Measurements from ENCODE around the gene AAK1.
"Not testable (repeated sequence)": the region's sequence is repeated elsewhere in the genome, so short reads cannot be mapped to it uniquely, and the experiment has no call there.

The AAK1 gene

DNA sequence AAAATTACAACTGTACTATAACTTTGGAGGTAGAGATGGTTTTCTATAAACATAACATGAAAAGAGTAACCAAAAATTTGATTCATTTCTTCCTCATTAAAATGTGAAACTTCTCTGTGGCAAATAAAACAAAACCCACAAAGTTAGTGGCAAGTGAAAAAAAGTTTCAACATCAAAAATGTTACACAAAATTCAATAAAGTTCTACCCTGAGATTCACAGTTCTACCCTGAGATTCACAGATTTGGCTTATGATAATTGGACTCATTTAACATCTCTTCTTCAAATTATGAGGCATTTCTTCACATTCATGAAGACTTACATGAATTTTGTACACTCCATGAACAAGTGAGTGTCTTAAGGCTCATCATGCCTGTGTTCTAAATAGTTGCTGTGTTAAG, 51.0 kb downstream of the AAK1 start:
- no peak for DNase-seq

DNA sequence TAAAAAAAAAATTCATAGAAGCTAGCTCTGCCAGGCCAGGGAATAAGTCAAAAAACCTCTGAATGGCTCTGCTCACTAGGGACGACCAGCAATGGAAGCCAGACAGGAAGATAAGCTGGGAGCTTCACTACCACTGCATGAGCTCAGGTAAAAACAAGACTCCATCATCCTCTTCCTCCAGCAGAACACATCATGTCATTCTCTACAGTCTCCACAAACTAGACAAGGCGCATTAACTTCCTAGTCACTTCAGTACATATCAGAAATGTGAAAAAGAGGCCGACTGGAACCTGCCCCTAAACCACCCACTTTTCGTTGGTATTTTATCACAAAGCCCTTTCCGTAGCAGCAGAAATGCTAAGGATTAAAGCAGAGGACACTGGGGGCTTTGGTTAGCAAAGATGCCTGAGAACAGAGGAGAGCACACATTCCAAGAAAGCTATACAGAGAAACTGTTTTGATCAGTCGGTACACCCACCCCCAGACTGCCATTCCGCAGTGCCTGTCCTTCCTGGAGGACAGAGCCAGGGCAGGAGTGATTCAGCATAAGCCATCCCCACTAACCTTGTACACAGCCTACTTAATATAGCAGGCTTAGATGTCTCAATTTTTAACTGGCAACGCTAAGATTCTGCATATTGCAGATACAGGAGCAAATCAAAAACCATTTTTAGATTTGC, 53.4 kb downstream of the AAK1 start:
- no peak for DNase-seq

DNA sequence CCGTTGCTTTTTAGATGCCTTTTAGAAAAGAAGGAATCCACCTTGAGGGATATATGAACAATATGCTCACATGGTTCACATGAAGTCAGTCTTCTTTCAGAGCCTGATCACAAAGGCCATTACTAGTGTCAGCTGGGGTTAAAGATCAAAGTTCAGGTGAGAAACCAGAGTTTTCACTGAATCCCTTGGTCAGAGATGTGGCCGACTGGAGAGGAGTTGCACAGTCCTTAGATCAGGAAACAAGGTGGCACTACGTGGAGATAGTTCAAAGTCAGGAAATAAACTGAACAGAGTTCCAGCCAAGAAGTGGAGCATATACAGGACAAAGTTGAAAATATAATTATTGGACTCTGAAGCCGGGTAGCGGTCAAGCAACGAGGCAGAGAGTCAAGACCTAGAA, 54.6 kb downstream of the AAK1 start:
- no peak for DNase-seq

DNA sequence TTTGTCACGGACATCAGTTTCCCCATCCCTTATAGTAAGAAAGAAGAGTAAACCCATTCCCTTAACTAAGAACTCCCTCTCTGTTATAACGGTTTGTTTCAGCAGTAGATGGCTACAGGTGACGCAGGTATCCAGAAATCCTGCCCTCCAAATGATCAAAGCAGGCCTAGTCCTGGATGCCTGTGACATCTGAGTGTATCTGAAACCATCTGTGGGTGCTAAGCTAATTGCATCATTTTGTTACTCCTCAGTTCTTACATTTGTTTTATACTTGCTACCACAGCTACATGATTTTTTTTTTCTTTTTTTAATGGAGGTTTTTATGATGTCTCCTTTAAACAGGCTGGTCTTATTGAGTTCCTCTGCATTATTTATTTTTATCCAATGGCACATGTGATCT, 55.1 kb downstream of the AAK1 start:
- no peak for DNase-seq

DNA sequence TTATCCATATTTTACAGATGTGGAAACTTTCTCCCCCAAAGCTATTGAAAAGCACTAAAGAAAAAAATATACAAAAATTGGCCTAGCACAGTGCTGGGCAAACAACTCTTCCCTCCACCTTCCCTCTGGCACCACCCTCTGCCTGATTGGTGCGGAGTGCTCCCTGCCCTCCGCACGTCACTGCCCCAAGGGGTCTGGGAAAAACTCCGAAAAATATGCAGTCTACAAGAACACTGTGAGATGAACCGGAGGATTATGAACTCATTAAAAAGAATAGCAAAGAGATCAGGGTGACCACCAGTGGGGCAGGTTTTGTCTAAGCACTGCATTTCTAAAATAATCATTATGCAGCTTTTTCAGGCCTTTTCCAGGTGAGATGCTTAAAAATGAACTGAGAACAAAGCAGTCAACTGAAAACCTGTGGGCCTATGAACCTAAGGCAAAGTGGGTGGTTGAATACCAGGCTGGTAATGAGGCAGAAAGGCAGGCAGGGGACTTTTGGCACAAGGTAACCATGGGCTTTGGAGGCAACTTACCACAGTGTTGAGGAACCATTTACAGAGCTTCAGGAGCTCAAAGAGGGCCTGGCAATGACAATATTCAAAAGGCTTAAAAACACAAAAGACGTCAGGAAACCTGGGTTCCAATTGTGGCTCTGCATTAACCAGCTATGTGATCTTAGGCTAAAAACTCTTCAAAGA, 57.5 kb downstream of the AAK1 start:
- DNase-seq: no peak

DNA sequence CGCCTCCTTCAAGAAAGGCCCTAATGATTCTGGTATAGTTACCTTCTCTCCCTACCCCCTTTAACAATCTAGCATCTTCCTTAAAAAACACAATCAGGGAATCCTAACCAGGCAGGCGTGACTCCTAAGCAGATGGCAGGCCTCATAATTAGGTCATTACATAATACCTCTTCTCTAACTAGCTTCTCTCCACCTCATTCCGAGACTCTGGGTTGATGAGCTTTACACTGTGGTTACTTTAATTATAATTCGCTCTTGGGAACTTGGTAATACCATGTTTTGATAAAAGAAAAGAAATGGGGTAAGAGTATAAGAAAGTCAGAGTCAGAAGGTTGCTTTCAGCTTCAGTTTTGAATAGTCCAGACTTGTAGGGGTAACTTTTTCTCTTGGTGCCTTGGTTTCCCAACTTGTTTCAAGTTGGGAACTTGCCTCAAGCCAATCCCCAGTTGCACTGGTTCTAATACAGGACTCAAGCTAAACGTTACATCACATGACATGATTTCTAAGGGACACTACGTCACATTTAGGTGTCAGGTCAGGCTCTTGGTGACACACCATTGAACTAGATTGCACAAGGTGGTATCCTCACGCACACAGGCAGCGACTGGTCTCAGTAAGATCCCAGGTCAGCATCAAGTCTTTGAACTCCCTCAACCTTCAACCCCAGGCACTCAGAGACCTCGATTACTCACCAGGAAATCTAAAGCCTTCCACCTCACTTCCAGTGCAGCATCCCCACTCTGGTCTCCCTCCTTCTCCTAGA, 59.2 kb downstream of the AAK1 start:
- DNase-seq: no peak

DNA sequence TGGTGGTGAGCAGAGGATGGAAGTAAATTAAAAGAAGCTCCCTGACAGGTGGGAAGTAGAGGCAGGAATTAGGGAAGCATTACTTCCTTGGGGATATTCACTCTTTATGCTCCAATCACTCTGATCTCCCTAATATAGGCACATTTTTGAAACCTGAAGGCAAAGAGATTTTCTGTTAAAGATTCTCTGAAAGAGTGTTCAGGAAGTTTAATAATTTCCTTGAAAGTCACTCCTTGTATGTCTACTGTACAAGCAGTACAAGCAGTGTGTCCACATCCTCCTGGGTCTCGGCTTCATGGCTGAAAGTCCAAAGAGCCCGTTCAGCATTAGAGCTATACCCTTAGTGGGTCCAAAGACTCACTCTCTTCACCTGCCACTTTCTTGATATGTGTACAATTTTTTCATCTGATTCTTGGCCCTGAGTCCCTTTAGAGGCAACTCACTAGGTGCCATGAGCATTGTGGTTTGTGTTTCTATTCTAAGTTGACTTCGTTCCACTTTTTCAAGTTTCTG, 60.2 kb downstream of the AAK1 start:
- DNase-seq: no peak

DNA sequence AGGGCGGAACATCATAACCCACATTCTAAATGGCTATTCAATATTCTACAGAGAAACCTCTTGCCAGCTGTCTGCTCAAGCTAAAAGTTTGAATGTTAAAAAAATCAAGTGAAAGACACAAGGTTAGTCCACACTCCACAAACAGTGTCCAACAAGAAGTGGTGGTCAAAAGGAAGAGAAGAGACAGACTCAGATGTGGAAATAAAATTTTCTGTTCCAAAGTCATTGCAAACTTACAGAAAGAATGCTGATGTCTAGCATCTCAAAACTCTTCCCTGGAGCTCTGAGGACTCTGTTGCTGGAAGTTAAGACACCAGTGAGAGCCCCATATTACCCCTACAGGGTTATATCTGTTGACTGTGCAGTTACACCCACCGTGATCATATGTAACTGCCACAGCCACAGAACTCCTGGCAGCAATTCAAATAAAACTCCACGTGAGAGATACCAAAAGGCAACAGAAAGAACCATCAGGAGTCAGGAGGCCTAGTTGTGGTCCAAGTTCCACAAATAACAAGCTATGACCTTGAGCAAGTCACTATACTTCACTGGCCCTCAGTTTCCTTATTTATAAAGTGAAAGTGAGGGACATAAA, 60.9 kb downstream of the AAK1 start:
- no peak for DNase-seq

DNA sequence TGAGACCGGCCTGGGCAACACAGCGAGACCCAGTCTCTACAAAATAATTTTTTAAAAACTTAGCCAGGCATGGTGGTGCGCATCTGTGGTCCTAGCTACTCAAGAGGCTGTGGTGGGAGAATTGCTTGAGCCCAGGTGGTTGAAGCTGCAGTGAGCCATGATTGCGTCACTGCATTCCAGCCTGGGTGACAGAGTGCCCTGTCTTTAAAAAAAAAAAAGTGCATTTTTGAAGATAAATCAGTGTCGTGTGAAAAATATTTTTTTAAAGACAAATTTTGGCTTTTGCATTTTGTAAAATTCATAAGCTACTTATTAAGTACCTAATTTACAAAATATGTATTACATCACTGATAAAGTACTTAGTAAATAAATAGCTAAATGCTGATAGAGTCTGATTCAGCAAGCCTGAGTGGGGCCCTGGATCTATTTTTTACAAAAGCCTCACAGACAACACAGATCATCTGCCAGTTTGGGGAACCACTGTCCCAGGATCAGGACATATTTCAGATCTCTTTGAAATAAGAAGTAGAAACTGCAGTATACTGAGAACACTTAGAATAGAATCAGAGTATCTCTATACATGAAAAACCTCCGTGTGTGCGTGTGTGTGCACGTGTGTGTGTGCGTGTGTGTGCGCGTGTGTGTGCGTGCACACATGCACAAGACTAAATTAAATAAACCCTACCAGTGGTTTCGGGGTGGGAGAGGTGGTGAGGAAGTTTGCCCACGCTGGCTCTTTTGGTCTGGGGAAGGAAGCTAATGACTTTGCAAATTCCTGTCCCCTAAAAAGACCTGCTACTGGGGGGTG, 61.6 kb downstream of the AAK1 start:
- DNase-seq: no peak

DNA sequence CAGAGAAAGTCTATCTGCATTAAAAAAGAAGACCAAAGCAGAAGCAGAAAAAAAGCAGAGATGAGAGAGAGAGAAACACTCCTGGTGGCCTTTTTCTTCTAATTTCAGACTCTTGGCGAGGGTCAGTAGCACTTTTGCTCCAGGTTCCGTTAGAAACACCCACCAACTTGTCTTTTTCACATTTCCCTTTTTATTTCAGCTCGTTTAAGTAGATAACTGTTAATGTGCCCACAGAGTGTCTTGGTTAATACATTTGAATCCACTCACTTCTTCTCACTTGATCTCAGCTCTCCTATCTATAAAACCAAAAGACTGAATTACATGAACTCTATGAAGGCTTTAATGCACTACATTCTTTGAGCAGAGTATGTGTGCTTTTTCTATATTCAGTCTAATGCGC, 63.1 kb downstream of the AAK1 start:
- DNase-seq: no peak

DNA sequence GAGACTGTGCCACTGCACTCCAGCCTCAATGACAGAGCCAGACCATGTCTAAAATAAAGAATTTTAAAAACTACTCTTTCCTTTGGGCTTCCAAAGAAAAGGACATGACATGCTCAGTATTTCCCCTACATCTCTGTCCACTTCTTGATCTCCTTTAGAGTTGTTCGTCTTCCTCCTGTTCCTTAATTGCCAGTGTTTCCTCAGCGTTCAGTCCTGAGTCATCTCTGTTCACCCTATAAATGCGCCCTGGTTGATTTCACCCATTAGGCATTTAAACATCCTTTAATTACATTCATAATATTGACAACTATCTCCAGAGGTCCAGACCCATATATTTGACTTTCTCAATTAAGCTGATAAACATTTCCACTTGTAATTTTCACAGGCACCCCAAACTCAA, 64.0 kb downstream of the AAK1 start:
- DNase-seq: no peak

DNA sequence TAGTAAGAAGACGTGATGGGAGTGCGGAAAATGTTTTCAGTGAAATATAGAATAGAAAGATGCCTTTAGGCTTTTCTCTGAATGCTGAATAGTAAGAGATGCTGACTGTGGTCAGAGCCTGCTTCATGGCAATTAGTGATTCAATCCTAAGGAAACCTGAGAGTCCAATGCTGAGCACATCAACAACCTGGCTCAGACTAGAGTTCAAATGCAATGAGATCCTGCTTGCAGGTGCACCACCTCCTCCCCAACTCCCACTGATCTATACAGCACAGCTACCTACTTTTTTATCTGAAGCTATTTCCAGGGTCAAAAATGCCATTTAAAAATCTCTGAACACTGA, 65.4 kb downstream of the AAK1 start:
- no peak for DNase-seq

DNA sequence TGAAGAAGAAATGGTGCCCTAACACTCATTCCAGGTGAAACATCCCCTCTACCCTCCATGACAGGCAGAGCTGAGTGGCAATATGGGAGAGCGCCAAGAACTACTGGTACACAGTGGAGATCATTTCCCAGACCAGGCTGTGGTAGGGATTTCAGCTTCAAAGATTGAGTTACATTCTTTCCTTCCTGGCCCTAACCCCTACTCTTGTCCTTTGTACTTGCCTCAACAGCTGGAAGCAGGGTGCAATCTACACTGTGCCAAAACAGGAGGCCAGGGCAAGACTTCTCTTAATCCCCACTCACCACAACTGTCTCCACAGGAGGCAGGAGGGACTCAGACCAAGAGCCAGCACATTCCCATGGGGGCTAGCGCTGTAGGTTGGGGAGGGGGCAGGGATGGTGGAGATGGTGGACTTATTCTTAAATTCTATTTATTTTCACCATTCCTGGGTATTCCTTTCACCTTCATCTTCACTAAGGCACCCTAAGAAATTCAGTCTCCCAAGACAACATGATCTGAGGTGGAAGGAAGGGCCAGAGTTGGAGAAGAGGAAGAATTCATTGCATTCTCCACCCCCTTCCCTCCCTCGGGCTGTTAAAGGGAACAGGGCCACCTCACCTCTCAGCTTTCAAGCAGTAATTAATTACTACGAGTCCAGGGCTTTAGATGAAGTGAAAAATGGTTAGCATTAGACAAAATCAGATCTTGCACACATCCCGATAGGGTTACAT, 65.9 kb downstream of the AAK1 start:
- no peak for DNase-seq

DNA sequence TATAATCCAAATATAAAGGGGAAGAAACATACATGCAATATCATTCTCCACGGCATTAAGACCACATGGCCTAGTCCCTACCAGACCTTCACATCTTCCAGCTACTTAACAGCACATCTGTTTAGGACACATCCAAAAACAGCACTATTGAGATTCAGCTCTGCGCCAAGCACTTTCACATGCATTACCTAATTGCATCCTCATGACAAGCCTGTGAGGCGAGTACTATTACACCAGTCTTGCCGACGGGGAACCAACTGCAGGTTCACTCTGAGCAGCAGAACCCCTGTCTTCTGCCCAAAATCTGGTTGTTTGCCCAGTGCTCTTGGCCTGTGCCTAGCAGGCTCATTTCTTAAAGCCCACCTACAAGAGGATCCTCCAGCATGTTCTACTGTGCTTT, 66.7 kb downstream of the AAK1 start:
- no peak for DNase-seq

DNA sequence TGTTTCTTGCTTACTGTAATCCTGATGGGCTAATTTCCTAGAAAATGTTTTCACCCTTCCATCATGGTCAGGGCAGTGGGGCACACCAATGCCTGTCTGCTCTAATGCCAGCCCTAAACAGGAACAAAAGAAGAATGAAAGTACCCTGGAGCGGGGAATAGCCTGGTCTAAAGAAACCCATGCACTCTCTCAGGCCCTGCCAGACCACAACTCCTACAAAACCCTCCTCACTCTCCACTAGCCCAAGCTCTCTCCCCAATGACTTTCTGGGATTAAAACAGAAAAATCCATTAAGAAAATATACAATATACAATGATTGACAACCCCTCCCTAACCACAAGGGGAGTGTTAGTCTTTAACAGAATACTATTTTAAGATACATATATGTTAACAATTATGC, 67.6 kb downstream of the AAK1 start:
- DNase-seq: no peak

DNA sequence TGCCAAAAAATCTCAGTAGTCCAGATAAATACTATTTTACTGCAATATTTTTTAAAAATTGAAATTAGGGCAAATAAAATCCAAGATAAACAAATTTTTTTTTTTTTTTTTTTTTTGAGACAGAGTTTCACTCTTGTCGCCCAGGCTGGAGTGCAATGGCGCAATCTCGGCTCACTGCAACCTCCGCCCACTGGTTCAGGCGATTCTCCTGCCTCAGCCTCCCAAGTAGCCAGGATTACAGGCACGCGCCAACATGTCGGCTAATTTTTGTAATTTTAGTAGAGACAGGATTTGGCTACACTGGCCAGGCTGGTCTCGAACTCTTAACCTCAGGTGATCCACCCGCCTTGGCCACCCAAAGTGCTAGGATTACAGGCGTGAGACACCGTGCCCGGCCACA, 68.2 kb downstream of the AAK1 start:
- not testable (repeated sequence) for DNase-seq

DNA sequence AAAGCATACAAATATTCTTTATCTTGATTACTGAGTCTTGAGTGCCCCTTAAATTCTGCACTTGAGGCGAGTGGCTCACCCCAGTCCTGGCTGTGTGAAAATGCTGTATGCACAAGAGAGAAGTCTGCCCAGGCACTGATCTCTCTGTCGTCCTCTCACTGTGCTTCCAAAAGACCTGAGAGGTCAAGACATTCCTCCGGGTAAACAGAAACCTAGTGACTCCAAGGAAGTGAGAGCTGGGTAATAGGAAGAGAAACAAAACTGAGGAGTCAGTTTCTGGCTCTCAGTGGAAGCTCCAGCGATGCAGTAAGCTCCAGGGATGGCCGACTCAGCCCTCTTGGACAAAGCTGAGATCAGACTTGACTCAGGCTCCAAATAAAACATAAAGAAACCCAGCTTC, 70.9 kb downstream of the AAK1 start:
- no peak for DNase-seq

DNA sequence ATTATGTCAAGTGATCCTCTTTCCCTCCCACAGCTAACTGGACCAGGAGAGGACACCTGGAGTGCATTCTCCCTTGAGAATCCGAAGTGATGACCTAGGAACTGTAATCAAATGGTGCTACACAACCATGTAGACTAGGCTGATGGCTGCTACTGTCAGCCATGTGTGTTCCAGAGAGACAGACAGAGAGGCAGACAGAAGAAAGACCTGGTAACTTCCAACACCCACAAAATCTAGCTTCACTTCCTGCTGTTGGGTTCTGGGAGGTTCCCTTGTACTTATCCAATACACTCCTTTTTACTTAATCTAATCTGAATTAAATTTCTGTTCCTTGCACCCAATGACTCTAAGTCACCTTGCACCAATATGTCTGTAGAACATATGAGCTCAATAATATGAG, 72.3 kb downstream of the AAK1 start:
- DNase-seq: no peak

DNA sequence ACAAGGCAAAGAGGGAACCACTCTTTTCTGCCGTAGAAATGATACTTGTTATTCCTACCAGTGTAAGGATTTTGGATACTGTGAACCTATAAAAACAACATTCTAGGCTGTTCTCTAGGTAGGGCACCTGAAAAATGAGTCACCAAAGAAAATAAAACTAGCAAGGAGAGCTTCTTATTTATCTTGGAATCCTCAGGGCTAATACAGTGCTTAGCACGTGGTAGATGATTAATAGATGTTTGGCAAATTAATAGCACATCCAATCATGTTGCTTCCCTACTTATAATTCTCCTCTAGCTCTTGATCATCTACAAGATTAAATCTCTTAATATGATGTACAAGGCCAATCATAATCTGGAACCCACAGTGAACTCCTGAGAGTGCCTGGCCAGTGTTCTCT, 73.1 kb downstream of the AAK1 start:
- DNase-seq: no peak

DNA sequence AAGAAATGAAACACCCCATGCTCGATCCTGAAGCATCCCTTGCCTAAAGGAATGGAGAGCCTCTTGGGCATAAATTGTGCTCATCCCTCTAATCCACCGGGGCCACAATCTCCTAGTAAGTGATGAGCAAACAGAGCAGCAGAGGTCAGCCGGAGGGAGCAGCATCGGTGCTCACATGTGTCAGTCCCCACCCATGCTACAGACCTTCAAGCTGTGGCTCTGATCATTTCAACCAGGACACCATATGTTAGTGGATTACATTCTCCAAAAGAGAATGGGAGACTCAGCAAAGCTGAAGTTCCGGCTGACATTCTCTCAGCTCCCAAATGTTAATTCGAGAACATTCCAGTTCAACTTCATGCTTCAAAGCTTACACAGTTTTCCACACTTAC, 75.6 kb downstream of the AAK1 start:
- no peak for DNase-seq

DNA sequence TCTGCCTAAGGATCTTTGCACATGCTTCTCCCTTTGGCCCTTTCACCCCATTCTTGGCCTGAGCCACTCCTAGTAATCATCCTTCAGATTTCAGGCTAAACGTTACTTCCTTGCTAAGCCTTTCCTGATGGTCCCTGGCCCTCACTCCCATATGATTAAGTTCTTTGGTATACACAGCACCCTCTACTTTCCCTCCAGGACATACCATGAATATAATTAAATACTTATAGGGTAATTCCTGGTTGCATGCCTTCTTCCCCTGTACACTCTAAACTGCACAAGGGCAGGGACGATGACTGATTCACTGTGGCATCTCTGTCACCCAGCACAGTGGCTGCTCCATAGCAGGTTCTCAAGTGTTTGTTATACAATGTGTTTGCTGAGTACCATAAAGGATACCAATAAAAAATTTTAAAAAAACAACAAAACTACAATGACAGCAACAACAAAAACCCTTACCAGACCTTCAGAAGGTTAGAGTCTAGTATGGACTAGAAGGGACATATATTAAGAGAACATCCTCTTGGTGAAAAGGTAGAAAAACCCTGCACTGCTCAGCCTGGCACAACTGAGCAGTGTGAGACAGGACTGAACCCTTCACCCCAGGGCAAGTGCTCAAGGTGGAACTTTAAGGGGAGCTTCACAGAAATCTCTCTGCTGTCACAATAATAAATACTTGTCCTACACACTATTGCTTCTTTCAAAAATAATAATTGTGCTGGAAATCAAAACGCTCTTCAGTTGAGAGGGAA, 76.2 kb downstream of the AAK1 start:
- DNase-seq: no peak
